ENCODE results near the gene TLE5.

- no peak for TF ChIP-seq HNRNPH1 (optimal IDR thresholded peaks at IDR 0.05; ENCODE audit: low read depth, low read length)
- no peak for TF ChIP-seq MYC (IDR thresholded peaks at IDR 0.05; ENCODE audit: low read depth, low read length)
- no peak for TF ChIP-seq MYC (CRISPR knock-in tag; IDR thresholded peaks at IDR 0.05; ENCODE audit: borderline replicate concordance, low read depth)
- no peak for TF ChIP-seq ZNF445 (CRISPR knock-in tag; IDR thresholded peaks at IDR 0.05; ENCODE audit: low read depth)
- TF ChIP-seq ZNF253 (CRISPR knock-in tag; conservative IDR thresholded peaks at IDR 0.05) = no peak
- no peak for TF ChIP-seq TBP (optimal IDR thresholded peaks at IDR 0.05; ENCODE audit: low read depth, low read length)
- no peak for TF ChIP-seq HNRNPUL1 (IDR thresholded peaks at IDR 0.05; ENCODE audit: low read length)
- no peak for TF ChIP-seq RNF2 (IDR thresholded peaks at IDR 0.05)
- no peak for TF ChIP-seq ILK (tag; IDR thresholded peaks at IDR 0.05; ENCODE audit: borderline replicate concordance, low read depth)
- no peak for TF ChIP-seq TEAD1 (CRISPR knock-in tag; IDR thresholded peaks at IDR 0.05)
These were observed 1.5 kb downstream of the TLE5 start for GRCh38 chr19:3060857-3061181.

All from K562 (cell line).